ENCODE measurements around the gene DLG5.

GRCh38 chr10:77821036-77821435 lies 105.5 kb downstream of the DLG5 start:
- TF ChIP-seq REST (IDR thresholded peaks at IDR 0.05; ENCODE audit: low read depth, low read length), result no peak
- no peak for TF ChIP-seq POLR2AphosphoS5 (IDR thresholded peaks at IDR 0.05; ENCODE audit: low read depth, low read length)
- TF ChIP-seq, protein P1, sequence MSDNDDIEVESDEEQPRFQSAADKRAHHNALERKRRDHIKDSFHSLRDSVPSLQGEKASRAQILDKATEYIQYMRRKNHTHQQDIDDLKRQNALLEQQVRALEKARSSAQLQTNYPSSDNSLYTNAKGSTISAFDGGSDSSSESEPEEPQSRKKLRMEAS (IDR thresholded peaks at IDR 0.05; ENCODE audit: low read depth), result no peak
- TF ChIP-seq, protein P2, sequence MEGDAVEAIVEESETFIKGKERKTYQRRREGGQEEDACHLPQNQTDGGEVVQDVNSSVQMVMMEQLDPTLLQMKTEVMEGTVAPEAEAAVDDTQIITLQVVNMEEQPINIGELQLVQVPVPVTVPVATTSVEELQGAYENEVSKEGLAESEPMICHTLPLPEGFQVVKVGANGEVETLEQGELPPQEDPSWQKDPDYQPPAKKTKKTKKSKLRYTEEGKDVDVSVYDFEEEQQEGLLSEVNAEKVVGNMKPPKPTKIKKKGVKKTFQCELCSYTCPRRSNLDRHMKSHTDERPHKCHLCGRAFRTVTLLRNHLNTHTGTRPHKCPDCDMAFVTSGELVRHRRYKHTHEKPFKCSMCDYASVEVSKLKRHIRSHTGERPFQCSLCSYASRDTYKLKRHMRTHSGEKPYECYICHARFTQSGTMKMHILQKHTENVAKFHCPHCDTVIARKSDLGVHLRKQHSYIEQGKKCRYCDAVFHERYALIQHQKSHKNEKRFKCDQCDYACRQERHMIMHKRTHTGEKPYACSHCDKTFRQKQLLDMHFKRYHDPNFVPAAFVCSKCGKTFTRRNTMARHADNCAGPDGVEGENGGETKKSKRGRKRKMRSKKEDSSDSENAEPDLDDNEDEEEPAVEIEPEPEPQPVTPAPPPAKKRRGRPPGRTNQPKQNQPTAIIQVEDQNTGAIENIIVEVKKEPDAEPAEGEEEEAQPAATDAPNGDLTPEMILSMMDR (IDR thresholded peaks at IDR 0.05), result no peak
- TF ChIP-seq NRF1 (IDR thresholded peaks at IDR 0.05; ENCODE audit: low read depth, low read length), result no peak
- no peak for TF ChIP-seq JUND (IDR thresholded peaks at IDR 0.05)
- TF ChIP-seq RAD21 (IDR thresholded peaks at IDR 0.05; ENCODE audit: low read length), result no peak
